K562 (cell line): ENCODE measurements around the gene PPP1R15B. TPM values are rescaled to one million over a fixed set of nuclear protein-coding genes. Genes with fewer than 3 reads are reported as not detected.

Source experiments
- ARID1B ChIP-seq: fragments of 450-650 bp; IDR thresholded peaks from 2 replicates; pipeline ENCODE4 v1.6.1; 2016; ENCODE audit warnings: antibody characterized with exemption, mild to moderate bottlenecking, inconsistent platforms
- CC2D1A ChIP-seq: fragments of 450-650 bp; IDR thresholded peaks from 2 replicates; pipeline ENCODE4 v1.6.1; 2017; ENCODE audit warnings: mild to moderate bottlenecking
- CEBPG ChIP-seq, 3 experiments: fragments of 200-800 bp in 1 of 3; sonication (Bioruptor generic) in 1 of 3; sonication (generic) in 1 of 3; formaldehyde crosslinking in 1 of 3; IDR thresholded peaks in 2 of 3; conservative IDR thresholded peaks in 1 of 3; 2 replicates each; pipeline versions ENCODE4 v1.6.1 to v1.8.0; 2016 to 2022; ENCODE audit warnings: missing compliant biosample characterization in 2 of 3, missing genetic modification characterization in 2 of 3, mild to moderate bottlenecking in 1 of 3, missing genetic modification reagents in 1 of 3
- CHD1 ChIP-seq: fragments of 200-600 bp; sonication (generic); IDR thresholded peaks from one replicate; pipeline ENCODE4 v1.6.1; 2012; ENCODE audit warnings: mild to moderate bottlenecking, moderate library complexity, low read length, inconsistent platforms
- CREB1 ChIP-seq, 2 experiments: sonication (generic) in 1 of 2; formaldehyde crosslinking in 1 of 2; IDR thresholded peaks; 2 replicates each; pipeline versions ENCODE4 v1.6.1 to v1.8.0; 2012 to 2022; ENCODE audit warnings: inconsistent platforms in 1 of 2, mild to moderate bottlenecking in 1 of 2, missing genetic modification reagents in 1 of 2, moderate library complexity in 1 of 2
- FOXP1 ChIP-seq: sonication (generic); formaldehyde crosslinking; IDR thresholded peaks from 2 replicates; pipeline ENCODE4 v1.8.0; 2022; ENCODE audit warnings: mild to moderate bottlenecking, missing genetic modification reagents
- HDAC1 ChIP-seq, 2 experiments: fragments of 450-650 bp; IDR thresholded peaks; 2 replicates each; pipeline ENCODE4 v1.6.1; 2016 to 2017; ENCODE audit warnings: inconsistent platforms in 1 of 2, mild to moderate bottlenecking in 1 of 2, moderate library complexity in 1 of 2
- HNRNPH1 ChIP-seq: fragments of 200-400 bp; formaldehyde crosslinking; optimal IDR thresholded peaks from 2 replicates; pipeline ENCODE3; 2017; ENCODE audit warnings: low read depth, mild to moderate bottlenecking, low read length, moderate library complexity
- HOXB6 ChIP-seq: fragments of 250-450 bp; sonication (Bioruptor Pico); IDR thresholded peaks from 2 replicates; pipeline ENCODE4 v1.5.1; 2022; ENCODE audit warnings: mild to moderate bottlenecking, borderline replicate concordance
- LCOR ChIP-seq: sonication (generic); formaldehyde crosslinking; IDR thresholded peaks from 2 replicates; pipeline ENCODE4 v1.8.0; 2022; ENCODE audit warnings: mild to moderate bottlenecking, missing genetic modification reagents
- NFATC3 ChIP-seq: fragments of 450-650 bp; IDR thresholded peaks from 2 replicates; pipeline ENCODE4 v1.6.1; 2017; ENCODE audit warnings: mild to moderate bottlenecking
- NFYB ChIP-seq: IDR thresholded peaks from 2 replicates; pipeline ENCODE4 v1.6.1; 2011; ENCODE audit warnings: mild to moderate bottlenecking, moderate library complexity; ENCODE audit not compliant: insufficient read length; ENCODE audit errors: extremely low read depth
- SMARCE1 ChIP-seq: fragments of 450-650 bp; IDR thresholded peaks from 2 replicates; pipeline ENCODE4 v1.7.1; 2016; ENCODE audit warnings: mild to moderate bottlenecking
- STAG1 ChIP-seq: sonication (generic); formaldehyde crosslinking; IDR thresholded peaks from 2 replicates; pipeline ENCODE4 v1.5.0; 2020; ENCODE audit warnings: missing genetic modification reagents, borderline replicate concordance
- TAF1 ChIP-seq: IDR thresholded peaks from 2 replicates; pipeline ENCODE4 v1.6.1; 2011; ENCODE audit warnings: mild to moderate bottlenecking, low read length, moderate library complexity; ENCODE audit not compliant: insufficient read depth, control insufficient read depth, severe bottlenecking; ENCODE audit errors: extremely low read depth
- polyA plus RNA-seq, 8 experiments: library from polyadenylated mRNA; depleted of rRNA in 4 of 8; stranded (reverse) in 5 of 8; unstranded in 3 of 8; fragments of >200 nt; fragmentation: Nextera tagmentation in 2 of 8; fragmentation: Illumina TruSeq in 1 of 8; extraction: Ambion mirVana in 2 of 8; extraction: Trizol in 1 of 8; gene quantifications; 2 replicates each; pipeline versions ENCODE4 v1.2.1 to v1.2.3, GENCODE V29; 2011 to 2014; ENCODE audit warnings: inconsistent platforms in 1 of 8, missing spikeins in 1 of 8
- total RNA-seq, 7 experiments: library from RNA; depleted of rRNA in 6 of 7; stranded (reverse); fragments of >200 nt in 6 of 7; fragmentation: Illumina TruSeq in 2 of 7; extraction: Trizol in 2 of 7; gene quantifications; 2 replicates each; pipeline versions ENCODE4 v1.2.1 to v1.2.3, GENCODE V29; 2011 to 2021; ENCODE audit warnings: low replicate concordance in 1 of 7
- TF ChIP-seq, protein P1 (sequence below): sonication (generic); formaldehyde crosslinking; IDR thresholded peaks from 2 replicates; pipeline ENCODE4 v1.8.0; 2022; ENCODE audit warnings: mild to moderate bottlenecking, missing genetic modification reagents, borderline replicate concordance
- TF ChIP-seq, protein P2 (sequence below): sonication (generic); formaldehyde crosslinking; IDR thresholded peaks from 2 replicates; pipeline ENCODE4 v1.8.0; 2023; ENCODE audit warnings: mild to moderate bottlenecking, missing genetic modification reagents
- TF ChIP-seq, protein P3 (sequence below): sonication (generic); formaldehyde crosslinking; IDR thresholded peaks from 2 replicates; pipeline ENCODE4 v1.8.0; 2023; ENCODE audit warnings: mild to moderate bottlenecking, missing genetic modification reagents

The PPP1R15B gene
- total and polyA plus RNA-seq, 9 of the 15 experiments (the other 6 are each of a cell fraction or from before 2014, with no cell fraction given): 17.0 to 48.1 (median 30.8) TPM

DNA sequence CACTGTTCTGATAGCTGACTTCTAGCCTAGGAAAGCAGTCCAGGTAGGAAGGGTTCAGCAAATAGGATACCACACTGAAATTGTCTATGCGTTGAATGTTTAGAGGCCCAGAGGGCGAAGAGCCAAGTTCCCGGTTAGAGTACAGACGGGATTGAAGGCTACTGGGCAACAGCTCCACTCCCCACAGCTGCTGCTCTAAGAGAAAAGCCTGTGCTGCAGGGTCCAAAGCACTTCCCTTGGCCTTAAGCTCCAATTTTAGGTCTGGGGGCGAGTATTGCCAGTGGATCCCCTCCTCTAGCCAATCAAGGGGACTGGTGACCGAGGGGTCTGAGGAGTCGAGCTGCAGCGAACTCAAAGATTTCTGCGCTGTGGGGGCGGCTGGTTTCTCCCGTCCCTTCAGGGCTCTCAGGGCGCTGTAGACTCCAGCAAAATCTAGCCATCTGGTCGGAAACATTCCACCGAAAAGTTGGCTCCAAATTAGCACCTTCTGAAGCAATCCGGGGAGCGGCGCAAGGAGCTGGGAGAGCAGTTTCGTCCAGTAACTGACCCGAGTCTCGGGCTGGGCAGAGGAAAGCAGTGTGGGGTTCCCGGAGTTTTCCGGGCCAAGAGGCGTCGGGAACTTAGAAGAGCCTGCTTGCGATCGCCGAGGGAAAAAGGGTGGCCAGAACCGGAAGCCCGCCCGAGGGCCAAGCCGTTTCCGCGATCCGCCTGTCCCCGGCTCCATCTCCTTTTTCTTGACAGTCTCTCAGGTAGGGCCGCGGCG, 748 bp downstream of the PPP1R15B start (continued):
- TF ChIP-seq FOXP1 (0 out of 2 replicates have a peak, but pooled peaks have one; percentile 49), LCOR (CRISPR knock-in tag) (no peak), HOXB6 (no peak), TAF1 (peak; percentile 17), CREB1 (IDR thresholded peaks at IDR 0.05) (no peak), CREB1 (CRISPR knock-in tag; IDR thresholded peaks at IDR 0.05) (no peak), CEBPG (CRISPR knock-in tag; IDR thresholded peaks at IDR 0.05) (no peak), CEBPG (tag; conservative IDR thresholded peaks at IDR 0.05 in 1 of 2, IDR thresholded peaks at IDR 0.05 in 1 of 2) (no peak), ARID1B (no peak), HDAC1 (IDR thresholded peaks at IDR 0.05) (no peak; a peak in 1 of 4 replicates), NFYB (no peak), NFATC3 (peak; percentile 91), HNRNPH1 (no peak), CC2D1A (peak; percentile 16; the same call in 1 of the 2 replicates), SMARCE1 (0 out of 2 replicates have a peak, but pooled peaks have one; percentile 11), STAG1 (0 out of 2 replicates have a peak, but pooled peaks have one; percentile 12), CHD1 (peak; percentile 91)
- TF ChIP-seq, protein P1, sequence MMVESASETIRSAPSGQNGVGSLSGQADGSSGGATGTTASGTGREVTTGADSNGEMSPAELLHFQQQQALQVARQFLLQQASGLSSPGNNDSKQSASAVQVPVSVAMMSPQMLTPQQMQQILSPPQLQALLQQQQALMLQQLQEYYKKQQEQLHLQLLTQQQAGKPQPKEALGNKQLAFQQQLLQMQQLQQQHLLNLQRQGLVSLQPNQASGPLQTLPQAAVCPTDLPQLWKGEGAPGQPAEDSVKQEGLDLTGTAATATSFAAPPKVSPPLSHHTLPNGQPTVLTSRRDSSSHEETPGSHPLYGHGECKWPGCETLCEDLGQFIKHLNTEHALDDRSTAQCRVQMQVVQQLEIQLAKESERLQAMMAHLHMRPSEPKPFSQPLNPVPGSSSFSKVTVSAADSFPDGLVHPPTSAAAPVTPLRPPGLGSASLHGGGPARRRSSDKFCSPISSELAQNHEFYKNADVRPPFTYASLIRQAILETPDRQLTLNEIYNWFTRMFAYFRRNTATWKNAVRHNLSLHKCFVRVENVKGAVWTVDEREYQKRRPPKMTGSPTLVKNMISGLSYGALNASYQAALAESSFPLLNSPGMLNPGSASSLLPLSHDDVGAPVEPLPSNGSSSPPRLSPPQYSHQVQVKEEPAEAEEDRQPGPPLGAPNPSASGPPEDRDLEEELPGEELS: no peak; the same call in 1 of the 2 replicates
- TF ChIP-seq, protein P2, sequence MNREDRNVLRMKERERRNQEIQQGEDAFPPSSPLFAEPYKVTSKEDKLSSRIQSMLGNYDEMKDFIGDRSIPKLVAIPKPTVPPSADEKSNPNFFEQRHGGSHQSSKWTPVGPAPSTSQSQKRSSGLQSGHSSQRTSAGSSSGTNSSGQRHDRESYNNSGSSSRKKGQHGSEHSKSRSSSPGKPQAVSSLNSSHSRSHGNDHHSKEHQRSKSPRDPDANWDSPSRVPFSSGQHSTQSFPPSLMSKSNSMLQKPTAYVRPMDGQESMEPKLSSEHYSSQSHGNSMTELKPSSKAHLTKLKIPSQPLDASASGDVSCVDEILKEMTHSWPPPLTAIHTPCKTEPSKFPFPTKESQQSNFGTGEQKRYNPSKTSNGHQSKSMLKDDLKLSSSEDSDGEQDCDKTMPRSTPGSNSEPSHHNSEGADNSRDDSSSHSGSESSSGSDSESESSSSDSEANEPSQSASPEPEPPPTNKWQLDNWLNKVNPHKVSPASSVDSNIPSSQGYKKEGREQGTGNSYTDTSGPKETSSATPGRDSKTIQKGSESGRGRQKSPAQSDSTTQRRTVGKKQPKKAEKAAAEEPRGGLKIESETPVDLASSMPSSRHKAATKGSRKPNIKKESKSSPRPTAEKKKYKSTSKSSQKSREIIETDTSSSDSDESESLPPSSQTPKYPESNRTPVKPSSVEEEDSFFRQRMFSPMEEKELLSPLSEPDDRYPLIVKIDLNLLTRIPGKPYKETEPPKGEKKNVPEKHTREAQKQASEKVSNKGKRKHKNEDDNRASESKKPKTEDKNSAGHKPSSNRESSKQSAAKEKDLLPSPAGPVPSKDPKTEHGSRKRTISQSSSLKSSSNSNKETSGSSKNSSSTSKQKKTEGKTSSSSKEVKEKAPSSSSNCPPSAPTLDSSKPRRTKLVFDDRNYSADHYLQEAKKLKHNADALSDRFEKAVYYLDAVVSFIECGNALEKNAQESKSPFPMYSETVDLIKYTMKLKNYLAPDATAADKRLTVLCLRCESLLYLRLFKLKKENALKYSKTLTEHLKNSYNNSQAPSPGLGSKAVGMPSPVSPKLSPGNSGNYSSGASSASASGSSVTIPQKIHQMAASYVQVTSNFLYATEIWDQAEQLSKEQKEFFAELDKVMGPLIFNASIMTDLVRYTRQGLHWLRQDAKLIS (CRISPR knock-in tag): 0 out of 2 replicates have a peak, but pooled peaks have one; percentile 1
- TF ChIP-seq, protein P3, sequence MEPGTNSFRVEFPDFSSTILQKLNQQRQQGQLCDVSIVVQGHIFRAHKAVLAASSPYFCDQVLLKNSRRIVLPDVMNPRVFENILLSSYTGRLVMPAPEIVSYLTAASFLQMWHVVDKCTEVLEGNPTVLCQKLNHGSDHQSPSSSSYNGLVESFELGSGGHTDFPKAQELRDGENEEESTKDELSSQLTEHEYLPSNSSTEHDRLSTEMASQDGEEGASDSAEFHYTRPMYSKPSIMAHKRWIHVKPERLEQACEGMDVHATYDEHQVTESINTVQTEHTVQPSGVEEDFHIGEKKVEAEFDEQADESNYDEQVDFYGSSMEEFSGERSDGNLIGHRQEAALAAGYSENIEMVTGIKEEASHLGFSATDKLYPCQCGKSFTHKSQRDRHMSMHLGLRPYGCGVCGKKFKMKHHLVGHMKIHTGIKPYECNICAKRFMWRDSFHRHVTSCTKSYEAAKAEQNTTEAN (CRISPR knock-in tag): 0 out of 2 replicates have a peak, but pooled peaks have one; percentile 50
